GM21515 (cell line): ENCODE measurements around the gene RHBDF1.

Experiments
- ATAC-seq: cut with Tn5 transposase; IDR thresholded peaks from one replicate; pipeline ENCODE4 v1.9.1; 2021; ENCODE audit not compliant: unreplicated experiment

The RHBDF1 gene

GRCh38 chr16:72561-73548 is at the start of gene RHBDF1:
RHBDF1 (minus strand) TSS chr16:72631; CDS start chr16:65015, 7,616 bp downstream.
- no peak for ATAC-seq

- ATAC-seq: no peak
These were observed 48.3 kb upstream of the RHBDF1 start for GRCh38 chr16:120756-121155.

- no peak for ATAC-seq
These were observed 47.5 kb upstream of the RHBDF1 start for GRCh38 chr16:119835-120491.

- ATAC-seq: no peak
These were observed 46.9 kb upstream of the RHBDF1 start for GRCh38 chr16:119295-119694.

- no peak for ATAC-seq
These were observed 46.4 kb upstream of the RHBDF1 start for GRCh38 chr16:118857-119256.

- ATAC-seq: no peak
These were observed 45.2 kb upstream of the RHBDF1 start for GRCh38 chr16:117379-118365.

GRCh38 chr16:116015-116414 is 43.6 kb upstream of the RHBDF1 start:
- no peak for ATAC-seq

GRCh38 chr16:114327-114726 is 41.9 kb upstream of the RHBDF1 start:
- no peak for ATAC-seq

GRCh38 chr16:112153-112840 is 39.9 kb upstream of the RHBDF1 start:
- ATAC-seq: no peak

- no peak for ATAC-seq
These were observed 34.3 kb upstream of the RHBDF1 start for GRCh38 chr16:106623-107324.

GRCh38 chr16:105521-105920 is 33.1 kb upstream of the RHBDF1 start:
- ATAC-seq: no peak

GRCh38 chr16:104928-105327 is 32.5 kb upstream of the RHBDF1 start:
- ATAC-seq: no peak

- no peak for ATAC-seq
These were observed 31.9 kb upstream of the RHBDF1 start for GRCh38 chr16:104355-104754.

- ATAC-seq: no peak
These were observed 29.8 kb upstream of the RHBDF1 start for GRCh38 chr16:102060-102855.

- no peak for ATAC-seq
These were observed 29.2 kb upstream of the RHBDF1 start for GRCh38 chr16:101586-101985.

- ATAC-seq: no peak
These were observed 28.6 kb upstream of the RHBDF1 start for GRCh38 chr16:100989-101388.

GRCh38 chr16:97822-98221 is 25.4 kb upstream of the RHBDF1 start:
- no peak for ATAC-seq

GRCh38 chr16:96935-97381 is 24.5 kb upstream of the RHBDF1 start:
- ATAC-seq: peak; percentile 65

- no peak for ATAC-seq
These were observed 22.5 kb upstream of the RHBDF1 start for GRCh38 chr16:94918-95265.
